NCI-H1417 treated with DMSO at 0.1 percent for 48 hours (cell line): ENCODE data around the gene ZBTB7C.

Experiments
- DNase-seq: peaks from one replicate; lab custom pipeline; 2025; lab: John Stamatoyannopoulos, UW

ZBTB7C gene

DNA sequence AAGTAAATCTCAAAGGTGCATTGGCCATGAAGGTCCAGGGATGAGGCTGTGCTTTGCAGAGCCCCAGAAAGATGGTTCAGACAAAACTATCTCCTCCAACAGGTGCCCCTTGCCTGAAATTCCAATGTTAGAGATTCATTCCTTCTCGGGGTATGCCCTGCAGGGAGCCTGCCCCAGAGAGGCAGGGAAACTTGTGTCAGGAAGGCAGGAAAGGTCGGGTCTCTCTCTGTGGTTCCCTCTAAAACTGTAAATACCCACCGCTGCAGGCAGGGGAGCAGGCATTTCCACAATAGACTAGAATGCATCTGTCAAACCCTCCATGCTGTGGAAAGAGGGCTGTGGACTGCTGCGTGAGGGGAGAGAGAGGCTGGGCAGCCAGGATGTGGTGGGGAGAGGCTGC lies 271.0 kb downstream of the ZBTB7C start:
- DNase-seq: no peak

- no peak for DNase-seq
Observed at GRCh38 chr18:48137374-48138081, 271.7 kb downstream of the ZBTB7C start.

DNA sequence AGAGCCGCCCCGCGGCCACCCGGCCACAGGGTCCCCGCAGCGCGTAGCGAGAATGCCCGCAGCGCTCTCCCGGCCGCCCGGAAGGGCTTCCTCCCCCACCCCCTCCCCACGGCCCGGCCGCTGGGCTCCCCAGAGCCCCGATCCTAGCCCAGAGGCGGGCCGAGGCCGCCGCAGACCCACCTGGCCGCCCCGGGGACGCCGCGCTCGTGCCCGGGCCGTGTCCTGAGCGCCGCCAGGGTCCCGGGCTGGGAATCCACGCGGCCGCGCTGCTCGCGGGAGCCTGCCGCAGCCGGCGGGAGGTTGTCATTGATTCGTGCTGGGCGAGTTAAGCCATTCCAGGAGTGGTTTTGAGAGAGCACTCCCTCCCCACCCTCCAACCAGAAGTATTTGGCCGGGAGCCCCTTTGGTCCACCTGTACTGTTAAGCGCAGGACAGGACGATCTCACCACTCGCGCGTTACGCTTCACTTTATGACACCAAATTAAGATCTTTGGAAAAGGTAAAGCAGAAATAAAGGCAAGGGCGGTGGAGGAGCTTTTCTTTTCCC lies 272.3 kb downstream of the ZBTB7C start:
- DNase-seq: no peak

GRCh38 chr18:48136051-48136826 lies 272.9 kb downstream of the ZBTB7C start:
- DNase-seq: no peak

GRCh38 chr18:48135436-48135966 lies 273.7 kb downstream of the ZBTB7C start:
- no peak for DNase-seq

GRCh38 chr18:48134609-48135008 lies 274.6 kb downstream of the ZBTB7C start:
- DNase-seq: no peak

DNA sequence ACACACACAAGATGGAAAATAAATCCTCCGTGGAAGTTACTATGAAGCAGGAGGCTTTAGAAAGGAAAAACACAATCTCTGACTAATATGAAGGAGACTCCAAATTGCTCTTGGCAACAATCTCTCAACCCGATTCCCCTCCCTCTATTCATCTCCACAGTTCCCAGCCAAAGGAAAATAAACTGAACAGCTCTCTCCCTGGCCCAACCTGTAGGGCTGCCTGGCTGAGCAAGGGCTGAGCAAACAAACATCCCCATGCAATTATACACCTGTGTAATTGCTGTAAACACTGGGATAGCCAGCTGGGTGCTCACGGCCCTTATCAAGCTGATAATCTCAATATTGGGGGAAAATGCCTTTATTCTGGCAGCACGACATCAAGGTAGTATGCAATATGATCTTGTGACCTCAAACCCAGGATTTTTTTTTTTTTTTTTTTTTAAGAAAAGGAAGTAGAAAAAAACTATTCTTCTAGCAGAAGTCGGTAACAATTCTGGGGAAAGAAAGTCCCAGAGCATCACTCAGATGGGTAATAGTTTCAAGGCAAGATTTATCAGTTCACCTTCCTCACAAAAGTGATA lies 275.4 kb downstream of the ZBTB7C start:
- peak; percentile 94 for DNase-seq

- DNase-seq: no peak
Observed at GRCh38 chr18:48132797-48133655, 276.2 kb downstream of the ZBTB7C start.

- DNase-seq: no peak
Observed at GRCh38 chr18:48131042-48131441, 278.1 kb downstream of the ZBTB7C start.

- DNase-seq: no peak
Observed at GRCh38 chr18:48129621-48130082, 279.5 kb downstream of the ZBTB7C start.

DNA sequence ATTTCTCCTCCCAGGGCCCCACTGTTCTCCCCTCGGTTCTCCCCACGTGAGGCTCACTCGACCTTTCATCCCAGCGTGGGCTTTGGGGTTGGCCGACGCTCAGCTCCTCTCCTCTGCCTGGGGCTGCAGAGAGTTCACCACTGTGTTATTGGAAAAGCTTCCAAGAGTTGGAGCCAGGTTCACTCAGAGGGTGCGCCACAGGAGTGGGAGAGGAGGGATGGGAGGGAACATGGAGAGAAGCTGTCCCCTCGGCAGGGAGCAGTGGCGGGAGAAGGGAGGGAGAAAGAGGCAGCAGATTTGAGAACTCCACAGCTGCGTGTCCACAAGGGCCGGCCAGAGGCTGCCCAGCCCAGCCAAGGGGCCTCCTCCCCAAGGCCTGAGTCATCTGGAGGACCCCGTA lies 281.6 kb downstream of the ZBTB7C start:
- DNase-seq: no peak

GRCh38 chr18:48126240-48126639 lies 282.9 kb downstream of the ZBTB7C start:
- no peak for DNase-seq

- no peak for DNase-seq
Observed at GRCh38 chr18:48125724-48126123, 283.5 kb downstream of the ZBTB7C start.

GRCh38 chr18:48124857-48125626 lies 284.1 kb downstream of the ZBTB7C start:
- DNase-seq: no peak

DNA sequence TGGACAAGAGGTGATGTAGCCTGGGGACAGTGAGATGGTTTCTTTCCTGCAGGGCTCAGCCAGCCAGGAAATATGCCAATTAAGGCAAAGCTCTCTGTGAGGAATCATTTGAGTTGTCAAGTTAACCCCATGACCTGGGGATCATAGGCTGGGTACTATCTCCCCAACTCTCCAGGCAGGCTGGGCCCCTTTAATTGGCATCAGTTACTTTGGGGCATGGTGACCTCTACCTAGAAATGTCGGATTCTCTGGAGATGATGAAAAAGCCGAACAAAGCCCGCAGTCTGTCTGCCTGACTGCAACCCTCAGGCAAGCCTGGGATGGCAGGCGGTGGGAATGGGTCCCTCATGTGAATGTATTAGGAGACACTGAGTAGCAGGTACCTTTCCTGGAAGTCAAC lies 285.2 kb downstream of the ZBTB7C start:
- no peak for DNase-seq

GRCh38 chr18:48123324-48123723 lies 285.9 kb downstream of the ZBTB7C start:
- no peak for DNase-seq

DNA sequence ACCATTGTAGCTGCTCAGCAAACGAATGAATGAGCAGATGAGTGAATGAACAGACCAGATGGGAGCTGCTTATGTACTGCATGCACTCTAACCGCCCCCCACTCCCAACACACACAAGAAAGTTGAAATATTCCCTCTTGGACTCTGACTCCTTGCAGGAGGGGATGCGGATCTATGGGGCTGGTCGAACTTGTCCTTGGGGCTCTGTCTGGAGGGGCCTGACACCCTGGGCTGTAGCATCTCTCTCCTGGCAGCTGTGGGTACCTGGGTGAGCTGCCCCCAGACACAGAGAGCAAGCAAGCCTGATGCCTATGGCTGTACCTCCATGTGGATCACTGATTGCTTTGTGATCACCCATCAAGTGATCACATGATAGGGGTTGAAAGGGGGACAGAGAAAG lies 286.4 kb downstream of the ZBTB7C start:
- DNase-seq: no peak

- DNase-seq: no peak
Observed at GRCh38 chr18:48122376-48122775, 286.8 kb downstream of the ZBTB7C start.

DNA sequence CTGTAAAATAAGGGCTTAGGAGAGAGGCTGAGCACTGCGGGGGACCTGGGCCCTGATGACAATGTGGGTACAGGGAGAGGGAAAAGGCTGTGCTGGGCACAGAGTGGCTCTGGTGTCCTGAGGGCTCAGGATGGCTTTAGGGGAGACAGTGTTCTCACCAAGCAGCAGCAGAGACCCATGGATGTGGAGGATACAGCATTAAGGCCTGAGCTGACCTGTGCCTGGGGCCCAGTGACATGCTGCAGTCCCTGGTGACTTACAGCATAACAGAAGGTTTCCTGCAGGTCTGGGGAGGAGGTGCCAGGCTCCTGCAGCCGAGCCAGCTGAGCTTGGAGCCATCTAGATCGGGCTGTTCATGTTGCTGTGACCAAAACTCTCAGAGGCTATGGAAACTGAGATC lies 287.4 kb downstream of the ZBTB7C start:
- no peak for DNase-seq

DNA sequence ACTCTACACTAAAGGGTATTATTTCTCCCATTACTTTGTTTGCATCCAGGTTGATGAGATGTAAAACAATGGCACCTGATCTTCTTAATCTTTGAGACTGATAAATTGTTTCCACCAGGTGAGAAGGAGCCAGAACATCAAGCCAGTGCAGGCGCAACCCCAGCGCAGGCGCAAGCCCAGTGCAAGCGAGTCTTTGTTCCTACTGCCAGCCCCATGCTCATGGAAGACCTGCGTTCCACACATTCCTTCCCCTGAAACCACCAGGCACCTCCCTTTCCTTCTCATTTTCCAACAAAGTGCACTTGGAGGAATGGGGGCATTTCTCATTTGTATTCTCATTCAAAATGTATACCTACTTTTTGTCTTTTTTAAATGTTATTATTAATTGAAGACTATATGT lies 290.0 kb downstream of the ZBTB7C start:
- DNase-seq: no peak
